Brain pericyte (primary cell): ENCODE results near the gene HSPG2.

Source experiments
- DNase-seq: peaks from one replicate; pipeline ENCODE4 v3.0.0-alpha.2; 2012; ENCODE audit warnings: low read depth, low spot score

The HSPG2 gene

GRCh38 chr1:21863981-21864380 is 73.1 kb downstream of the HSPG2 start:
- no peak for DNase-seq

GRCh38 chr1:21861602-21862429 is 75.3 kb downstream of the HSPG2 start:
- DNase-seq: no peak

DNA sequence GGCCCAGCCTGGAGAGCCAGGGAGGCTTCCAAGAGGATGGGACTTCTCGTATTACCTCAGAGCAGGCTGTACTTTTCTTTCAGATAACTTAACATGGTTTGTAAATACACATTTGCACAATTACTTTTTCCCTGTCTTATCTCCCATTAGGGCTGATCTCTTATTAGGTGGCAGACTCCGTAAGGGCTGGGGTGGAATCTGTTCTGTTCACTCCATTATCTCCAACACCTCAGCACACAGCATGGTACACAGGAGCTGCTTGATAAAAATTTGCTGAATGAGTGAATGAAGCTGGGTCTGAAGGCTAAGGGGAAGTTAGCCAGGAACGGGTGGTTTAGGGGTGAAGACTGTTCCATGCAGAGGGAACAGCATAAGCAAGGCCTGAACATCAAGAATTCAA is 76.1 kb downstream of the HSPG2 start:
- no peak for DNase-seq

DNA sequence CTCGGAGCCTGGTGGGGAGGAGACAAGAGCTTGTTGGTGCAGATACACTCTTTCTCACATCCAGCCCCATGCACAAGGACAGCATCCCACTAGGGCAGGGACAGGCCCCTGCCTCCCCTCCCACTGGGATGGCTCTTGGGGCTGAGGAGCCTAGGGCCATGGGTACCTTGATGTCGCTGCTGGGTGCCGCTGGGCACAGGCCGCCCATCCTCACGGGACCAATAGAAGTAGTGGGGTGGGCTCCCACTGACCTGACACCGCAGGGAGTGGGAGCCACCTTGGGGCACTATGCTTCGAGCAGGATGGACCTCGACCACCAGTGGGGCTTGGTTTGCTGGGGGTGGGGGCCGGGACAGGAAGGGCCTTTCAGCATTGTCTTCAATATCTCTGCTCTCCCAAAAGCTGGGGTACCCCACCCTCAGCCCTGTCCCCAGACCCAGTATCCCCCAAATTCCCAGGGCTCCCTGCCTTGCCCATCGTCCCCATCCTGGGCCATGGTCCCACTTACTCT is 77.4 kb downstream of the HSPG2 start:
- DNase-seq: no peak

GRCh38 chr1:21857840-21858670 is 79.1 kb downstream of the HSPG2 start:
- no peak for DNase-seq

DNA sequence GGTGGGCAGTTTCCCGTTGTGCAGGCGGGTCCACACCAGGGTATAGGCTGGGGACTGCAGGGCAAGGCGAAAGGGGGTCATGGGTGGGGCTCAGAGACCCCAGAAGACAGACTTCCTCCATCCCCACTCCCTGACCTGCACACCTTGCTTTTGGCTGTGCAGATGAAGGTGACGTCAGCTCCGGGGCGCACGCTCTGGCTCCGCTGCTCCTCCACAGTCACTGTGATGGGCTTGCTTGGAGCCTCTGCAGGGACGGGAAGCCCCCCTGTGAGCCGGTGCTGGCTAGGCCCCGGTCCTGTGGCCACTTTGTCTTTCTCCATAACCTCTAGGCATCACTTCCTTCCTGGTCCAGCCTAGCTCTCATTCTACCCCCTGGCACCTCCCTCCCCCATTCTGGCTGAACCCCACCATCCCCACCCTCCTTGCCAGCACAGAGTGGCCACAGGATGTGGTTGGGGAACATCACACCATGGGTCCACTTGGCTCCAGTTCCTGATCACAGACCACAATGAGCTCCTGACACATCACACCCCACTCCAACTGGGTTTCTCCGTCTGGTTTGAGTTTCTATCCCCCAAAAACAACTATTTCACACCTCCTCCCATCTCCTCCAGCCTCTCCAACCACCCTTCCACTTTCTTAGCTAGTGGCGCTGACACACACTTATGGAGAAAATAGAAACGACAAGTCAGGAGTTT is 79.8 kb downstream of the HSPG2 start:
- DNase-seq: no peak

GRCh38 chr1:21855257-21856096 is 81.6 kb downstream of the HSPG2 start:
- DNase-seq: no peak

GRCh38 chr1:21854751-21855131 is 82.4 kb downstream of the HSPG2 start:
- DNase-seq: no peak

GRCh38 chr1:21854090-21854750 is 82.9 kb downstream of the HSPG2 start:
- DNase-seq: no peak

GRCh38 chr1:21853131-21853427 is 84.0 kb downstream of the HSPG2 start:
- no peak for DNase-seq

DNA sequence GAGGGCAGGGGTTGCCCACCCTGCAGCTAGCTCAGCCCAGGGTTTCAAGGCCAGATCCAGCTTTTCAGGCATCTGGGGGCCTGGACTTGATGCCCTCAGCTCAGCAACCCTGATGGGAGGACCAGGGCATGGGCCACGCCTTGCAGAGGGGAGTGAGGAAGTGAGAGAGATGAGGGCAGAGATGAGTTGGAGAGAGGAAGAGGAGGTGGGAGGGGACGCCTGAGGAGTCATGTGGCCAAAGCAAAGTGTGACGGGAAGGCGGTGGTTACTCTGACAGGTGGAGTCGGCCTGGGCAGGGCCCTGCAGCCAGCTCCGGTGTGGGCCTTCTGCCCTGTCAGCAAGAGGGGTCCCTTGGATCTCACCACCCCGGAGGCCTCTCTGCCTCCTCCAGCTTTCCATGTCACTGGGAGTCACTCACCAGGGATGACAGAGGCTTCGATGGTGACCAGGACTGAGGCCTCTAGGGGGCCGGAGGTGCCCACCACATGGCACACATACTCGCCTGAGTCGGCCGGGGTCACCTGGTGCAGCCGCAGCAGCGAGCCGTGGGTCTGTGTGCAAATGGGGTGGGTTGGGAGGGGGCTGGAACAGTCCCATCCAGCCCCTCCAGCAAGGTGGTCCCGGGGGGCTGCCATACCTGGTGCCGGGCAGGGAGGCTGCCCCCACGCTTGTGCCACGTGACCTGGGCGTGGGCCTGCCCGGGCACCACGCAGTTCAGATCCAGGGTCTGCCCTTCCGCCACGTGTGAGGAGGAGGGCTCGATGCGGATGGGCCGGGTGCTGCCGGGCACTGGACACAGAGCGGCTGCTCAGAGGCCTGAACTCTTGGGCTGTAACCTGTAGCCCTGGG is 84.6 kb downstream of the HSPG2 start:
- no peak for DNase-seq

DNA sequence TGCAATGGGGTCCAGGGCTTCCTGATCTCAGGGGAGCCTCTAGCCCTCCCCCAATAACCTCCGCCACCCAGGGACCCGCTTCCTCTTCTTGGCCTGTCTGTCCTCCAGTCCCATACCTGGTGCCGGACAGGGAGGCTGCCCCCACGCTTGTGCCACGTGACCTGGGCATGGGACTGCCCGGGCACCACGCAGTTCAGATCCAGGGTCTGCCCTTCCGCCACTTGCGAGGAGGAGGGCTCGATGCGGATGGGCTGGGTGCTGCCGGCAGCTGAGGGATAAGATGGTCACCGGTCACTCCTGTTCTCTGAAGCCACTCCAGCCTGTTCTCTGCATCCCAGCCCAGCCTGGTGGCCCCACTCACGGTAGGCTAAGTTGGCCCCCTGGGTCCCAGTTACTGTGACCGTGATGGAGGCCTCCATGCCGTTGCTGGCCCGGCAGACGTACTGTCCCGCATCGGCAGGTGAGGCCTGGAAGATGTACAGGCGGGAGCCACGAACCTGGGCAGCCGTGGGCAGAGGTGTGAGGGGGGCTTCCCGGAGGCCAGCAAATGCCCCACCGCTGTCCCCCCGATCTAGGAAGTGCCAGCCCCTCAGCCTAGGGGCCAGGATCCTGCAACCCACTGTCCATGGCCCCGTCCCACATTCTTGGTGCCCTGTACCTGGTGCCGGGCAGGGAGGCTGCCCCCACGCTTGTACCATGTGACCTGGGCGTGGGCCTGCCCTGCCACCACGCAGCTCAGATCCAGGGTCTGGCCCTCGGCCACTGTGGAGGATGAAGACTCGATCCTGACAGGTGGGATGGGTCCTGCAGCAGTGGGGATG is 85.5 kb downstream of the HSPG2 start:
- no peak for DNase-seq

- no peak for DNase-seq
Measured at GRCh38 chr1:21849909-21850576, 87.1 kb downstream of the HSPG2 start.

DNA sequence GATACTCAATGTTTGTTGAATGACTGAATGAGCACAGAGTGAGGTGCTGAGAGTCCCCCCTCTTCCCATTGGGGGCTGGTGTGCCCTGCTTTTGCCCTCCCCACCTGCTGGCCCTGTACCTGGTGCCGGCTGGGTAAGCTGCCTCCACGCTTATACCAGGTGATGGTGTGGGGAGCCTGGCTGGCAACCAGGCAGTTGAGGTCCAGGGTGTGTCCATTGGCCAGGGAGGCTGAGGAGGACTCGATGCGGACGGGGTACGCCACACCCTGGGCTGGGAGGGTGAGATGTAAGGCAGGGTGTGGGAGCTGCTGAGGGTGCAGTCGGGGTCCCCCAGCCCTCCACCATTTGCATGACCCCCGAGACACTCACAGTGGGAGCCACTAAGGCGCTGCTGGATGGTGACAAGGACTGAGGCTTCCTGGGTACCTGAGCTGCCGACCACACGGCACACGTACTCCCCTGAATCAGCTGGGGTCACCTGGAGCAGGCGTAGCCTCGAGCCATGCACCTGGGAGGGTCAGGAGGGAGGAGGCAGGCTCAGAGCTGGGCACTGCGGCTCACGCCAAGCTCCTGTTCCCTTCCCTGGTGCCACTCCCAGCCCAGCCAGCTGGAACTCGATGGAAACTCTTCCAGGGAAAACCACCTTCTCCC is 88.5 kb downstream of the HSPG2 start:
- no peak for DNase-seq

DNA sequence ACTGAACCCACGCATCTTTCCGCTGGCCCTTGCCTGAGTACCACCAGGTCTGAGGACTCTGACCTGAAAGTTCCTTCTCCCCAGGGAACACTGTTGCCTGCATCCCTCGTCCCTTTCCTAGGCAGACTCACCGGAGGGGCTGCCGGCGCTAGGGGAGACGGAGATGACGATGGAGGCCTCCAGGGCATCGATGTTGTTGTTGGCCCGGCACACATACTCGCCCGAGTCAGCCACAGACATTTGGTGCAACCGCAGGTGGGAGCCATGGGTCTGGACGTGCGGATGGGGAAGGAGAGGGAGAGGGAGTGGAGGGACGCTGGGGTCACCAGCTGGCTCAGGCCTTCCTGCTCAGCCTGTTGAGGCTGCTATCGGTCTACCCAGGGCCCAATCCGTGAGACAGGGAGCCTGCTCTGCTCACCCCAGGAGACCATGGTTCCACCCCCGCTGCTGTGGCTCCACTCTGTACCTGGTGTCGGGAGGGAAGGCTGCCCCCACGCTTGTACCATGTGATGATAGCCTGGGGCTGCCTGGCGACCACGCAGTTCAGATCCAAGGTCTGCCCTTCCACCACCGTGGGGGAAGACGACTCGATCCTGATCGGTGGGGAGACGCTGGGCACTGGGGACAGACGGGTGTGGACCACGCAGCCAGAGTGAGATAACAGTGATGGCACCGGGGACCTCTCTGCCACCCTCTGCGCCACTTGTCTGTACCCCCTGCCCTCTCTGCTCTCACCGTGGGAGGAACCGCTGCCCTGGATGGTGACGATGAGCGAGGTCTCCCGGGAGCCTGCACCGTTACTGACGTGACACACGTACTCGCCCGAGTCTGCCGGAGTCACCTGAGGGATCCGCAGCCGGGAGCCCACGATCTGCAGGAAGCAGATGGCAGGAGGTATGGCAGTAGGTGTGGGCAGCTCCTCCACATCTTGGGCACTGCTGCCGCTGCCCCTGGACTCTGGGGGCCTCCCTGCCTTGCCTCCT is 89.6 kb downstream of the HSPG2 start:
- DNase-seq: no peak
